DOHH2 (cell line): Measurements from ENCODE around the gene FCN1.

Source experiments
- H3F3A ChIP-seq: fragments of 200-600 bp; sonication (generic), shearing (Covaris generic); 2 replicates; pipeline ENCODE4 v1.6.0; 2016; ENCODE audit warnings: antibody characterized with exemption, mild to moderate bottlenecking; ENCODE audit not compliant: control insufficient read depth, insufficient read depth
- H3K27ac ChIP-seq: fragments of 200-600 bp; sonication (generic); 2 replicates; pipeline ENCODE4 v1.5.1; 2014; ENCODE audit warnings: low read depth, mild to moderate bottlenecking, low read length, moderate library complexity
- H3K27me3 ChIP-seq: fragments of 200-600 bp; sonication (generic); 2 replicates; pipeline ENCODE4 v1.6.1; 2014; ENCODE audit warnings: mild to moderate bottlenecking, low read length, mixed read lengths; ENCODE audit not compliant: control insufficient read depth
- H3K36me3 ChIP-seq: fragments of 200-600 bp; sonication (generic); 2 replicates; pipeline ENCODE4 v1.6.1; 2014; ENCODE audit warnings: mild to moderate bottlenecking, low read length, moderate library complexity, mixed read lengths; ENCODE audit not compliant: control insufficient read depth
- H3K4me1 ChIP-seq: fragments of 200-600 bp; sonication (generic); 2 replicates; pipeline ENCODE4 v1.6.1; 2014; ENCODE audit warnings: mild to moderate bottlenecking, low read length, mixed read lengths; ENCODE audit not compliant: control insufficient read depth
- H3K4me2 ChIP-seq: fragments of 200-600 bp; sonication (generic); 2 replicates; pipeline ENCODE4 v1.6.0; 2014; ENCODE audit warnings: mild to moderate bottlenecking, low read length, moderate library complexity
- H3K4me3 ChIP-seq: fragments of 200-600 bp; sonication (generic); 2 replicates; pipeline ENCODE4 v1.5.1; 2014; ENCODE audit warnings: mild to moderate bottlenecking, low read length, mixed read lengths
- H3K79me2 ChIP-seq: fragments of 200-600 bp; sonication (generic); 2 replicates; pipeline ENCODE4 v1.6.1; 2014; ENCODE audit warnings: mild to moderate bottlenecking, low read length, mixed read lengths; ENCODE audit not compliant: control insufficient read depth
- H3K9me2 ChIP-seq: fragments of 200-600 bp; sonication (generic); replicated peaks from 2 replicates; pipeline ENCODE4 v1.6.1; 2014; ENCODE audit warnings: mild to moderate bottlenecking, low read length, mixed read lengths; ENCODE audit not compliant: control insufficient read depth
- H3K9me3 ChIP-seq: fragments of 200-600 bp; sonication (generic); 2 replicates; pipeline ENCODE4 v1.6.1; 2014; ENCODE audit warnings: antibody characterized with exemption, low read length, mixed read lengths; ENCODE audit not compliant: control insufficient read depth, insufficient read depth
- H4K20me1 ChIP-seq: fragments of 200-600 bp; sonication (generic); 2 replicates; pipeline ENCODE4 v1.6.0; 2014; ENCODE audit warnings: low read depth, mild to moderate bottlenecking, antibody characterized with exemption, low read length, moderate library complexity; ENCODE audit not compliant: control insufficient read depth, insufficient read depth
- CTCF ChIP-seq: fragments of 200-600 bp; sonication (generic); IDR thresholded peaks from one replicate; pipeline ENCODE4 v1.5.1; 2014; ENCODE audit warnings: antibody characterized with exemption, mild to moderate bottlenecking, low read depth, low read length; ENCODE audit not compliant: poor library complexity, severe bottlenecking
- EZH2phosphoT487 ChIP-seq: fragments of 200-600 bp; sonication (generic); IDR thresholded peaks from 2 replicates; pipeline ENCODE4 v1.6.1; 2017; ENCODE audit warnings: borderline replicate concordance, mild to moderate bottlenecking, antibody characterized with exemption, low read length, moderate library complexity, mixed read lengths

Gene FCN1

GRCh38 chr9:134895097-134895496 lies 22.6 kb downstream of the FCN1 start:
- Histone ChIP-seq H3K9me3 (peaks cover 3% of the 10 kb centered on the region; the same call in 1 of the 2 replicates), H3K4me3 (no peak overlapping the region), H3K27me3 (peaks cover 7% of the 10 kb centered on the region; the same call in 1 of the 2 replicates), H3K9me2 (no peaks in the 10 kb centered on the region), H3K27ac (no peak overlapping the region), H3K79me2 (no peaks in the 10 kb centered on the region), H3K4me1 (peaks cover 7% of the 10 kb centered on the region), H3K36me3 (no peaks in the 10 kb centered on the region), H4K20me1 (no peaks in the 10 kb centered on the region), H3K4me2 (no peak overlapping the region), H3F3A (no peaks in the 10 kb centered on the region)
- TF ChIP-seq CTCF: no peak
- no peak for TF ChIP-seq EZH2phosphoT487

- Histone ChIP-seq H3K4me1 (peaks cover 13% of the 10 kb centered on the region), H3F3A (no peaks in the 10 kb centered on the region), H3K79me2 (no peaks in the 10 kb centered on the region), H4K20me1 (no peaks in the 10 kb centered on the region), H3K4me2 (no peak overlapping the region), H3K9me2 (no peaks in the 10 kb centered on the region), H3K27ac (no peak overlapping the region), H3K4me3 (no peak overlapping the region), H3K36me3 (no peaks in the 10 kb centered on the region), H3K9me3 (peaks cover 3% of the 10 kb centered on the region; the same call in 1 of the 2 replicates), H3K27me3 (peaks cover 7% of the 10 kb centered on the region; the same call in 1 of the 2 replicates)
- TF ChIP-seq EZH2phosphoT487 (no peak), CTCF (no peak)
Measured at GRCh38 chr9:134894136-134894860, 23.4 kb downstream of the FCN1 start.

GRCh38 chr9:134892820-134893420 lies 24.8 kb downstream of the FCN1 start:
- Histone ChIP-seq H3F3A (no peaks in the 10 kb centered on the region), H3K9me2 (no peaks in the 10 kb centered on the region), H3K79me2 (no peaks in the 10 kb centered on the region), H3K27me3 (no peaks in the 10 kb centered on the region), H3K4me1 (peaks cover 21% of the 10 kb centered on the region), H3K27ac (no peak overlapping the region), H3K4me3 (no peak overlapping the region), H3K9me3 (peaks cover 3% of the 10 kb centered on the region; the same call in 1 of the 2 replicates), H3K4me2 (no peak overlapping the region), H4K20me1 (no peaks in the 10 kb centered on the region), H3K36me3 (no peaks in the 10 kb centered on the region)
- no peak for TF ChIP-seq EZH2phosphoT487
- TF ChIP-seq CTCF: no peak
